Neural cell (in vitro differentiated cells): ENCODE results near the gene POLN. TPM values are rescaled to one million over a fixed set of nuclear protein-coding genes. Genes with fewer than 3 reads are reported as not detected.

Experiments used
- H2AFZ ChIP-seq: fragments of 200-600, 300-800 bp; sonication (generic), shearing (Covaris generic); 2 replicates; pipeline ENCODE4 v1.6.0; 2014; ENCODE audit warnings: low read depth, mild to moderate bottlenecking, antibody characterized with exemption, low read length, moderate library complexity
- H3F3A ChIP-seq: fragments of 200-600 bp; shearing (Covaris generic); 2 replicates; pipeline ENCODE4 v1.6.1; 2016; ENCODE audit warnings: mild to moderate bottlenecking, moderate library complexity, mixed read lengths, antibody characterized with exemption, low read length; ENCODE audit not compliant: insufficient read depth, poor library complexity, severe bottlenecking
- H3K27ac ChIP-seq: fragments of 200-600, 300-800 bp; sonication (generic), shearing (Covaris generic); 2 replicates; pipeline ENCODE4 v1.5.1; 2014; ENCODE audit warnings: mild to moderate bottlenecking, low read length, moderate library complexity
- H3K27me3 ChIP-seq: fragments of 300-800, 200-600 bp; sonication (generic), shearing (Covaris generic); 2 replicates; pipeline ENCODE4 v1.6.0; 2014; ENCODE audit warnings: mild to moderate bottlenecking, low read depth, low read length, moderate library complexity; ENCODE audit not compliant: insufficient read depth
- H3K36me3 ChIP-seq: fragments of 300-800, 200-600 bp; sonication (generic), shearing (Covaris generic); 2 replicates; pipeline ENCODE4 v1.5.1; 2014; ENCODE audit warnings: mild to moderate bottlenecking, antibody characterized with exemption, low read length, moderate library complexity; ENCODE audit not compliant: insufficient read depth
- H3K4me2 ChIP-seq: fragments of 300-800, 200-600 bp; sonication (generic), shearing (Covaris generic); 2 replicates; pipeline ENCODE4 v1.6.0; 2014; ENCODE audit warnings: mild to moderate bottlenecking, low read length
- H3K4me3 ChIP-seq: fragments of 300-800, 200-600 bp; sonication (generic), shearing (Covaris generic); 2 replicates; pipeline ENCODE4 v1.5.1; 2014; ENCODE audit warnings: mild to moderate bottlenecking, low read length, moderate library complexity
- H3K79me2 ChIP-seq: fragments of 200-600 bp; shearing (Covaris generic); replicated peaks from 2 replicates; pipeline ENCODE4 v1.6.0; 2014; ENCODE audit warnings: mild to moderate bottlenecking, low read length, moderate library complexity; ENCODE audit not compliant: insufficient read depth
- H3K9ac ChIP-seq: fragments of 300-800, 200-600 bp; sonication (generic), shearing (Covaris generic); 2 replicates; pipeline ENCODE4 v1.6.1; 2016; ENCODE audit warnings: mild to moderate bottlenecking, low read length, mixed read lengths
- H3K9me2 ChIP-seq: fragments of 200-600 bp; shearing (Covaris generic); 2 replicates; pipeline ENCODE4 v1.6.1; 2016; ENCODE audit warnings: mild to moderate bottlenecking, low read length, mixed read lengths; ENCODE audit not compliant: insufficient read depth
- H3K9me3 ChIP-seq: fragments of 200-600, 300-800 bp; sonication (generic), shearing (Covaris generic); 2 replicates; pipeline ENCODE4 v1.6.1; 2016; ENCODE audit warnings: mild to moderate bottlenecking, mixed run types, low read length, moderate library complexity, mixed read lengths
- H4K20me1 ChIP-seq: fragments of 200-600 bp; shearing (Covaris generic); 2 replicates; pipeline ENCODE4 v1.6.1; 2016; ENCODE audit warnings: mild to moderate bottlenecking, mixed run types; ENCODE audit not compliant: insufficient read depth
- CTCF ChIP-seq: fragments of 450-650 bp; IDR thresholded peaks from 2 replicates; pipeline ENCODE4 v1.5.1; 2014; ENCODE audit warnings: antibody characterized with exemption, mild to moderate bottlenecking, moderate library complexity; ENCODE audit not compliant: poor library complexity, severe bottlenecking
- EP300 ChIP-seq: fragments of 450-650 bp; conservative IDR thresholded peaks from 2 replicates; pipeline ENCODE4 v1.6.1; 2014; ENCODE audit warnings: antibody characterized with exemption, mild to moderate bottlenecking, moderate library complexity; ENCODE audit not compliant: poor library complexity, severe bottlenecking
- EZH2 ChIP-seq: fragments of 200-600, 300-800 bp; shearing (Covaris generic), sonication (generic); IDR thresholded peaks from 2 replicates; pipeline ENCODE4 v1.6.1; 2014; ENCODE audit warnings: antibody characterized with exemption, low read length, borderline replicate concordance, mild to moderate bottlenecking; ENCODE audit not compliant: insufficient read depth, poor library complexity, severe bottlenecking
- MXI1 ChIP-seq: fragments of 450-650 bp; conservative IDR thresholded peaks from 2 replicates; pipeline ENCODE4 v1.6.1; 2014; ENCODE audit warnings: antibody characterized with exemption, mild to moderate bottlenecking; ENCODE audit not compliant: poor library complexity, severe bottlenecking
- POLR2AphosphoS5 ChIP-seq: IDR thresholded peaks from 2 replicates; pipeline ENCODE4 v1.6.1; 2012
- RAD21 ChIP-seq: fragments of 450-650 bp; conservative IDR thresholded peaks from 2 replicates; pipeline ENCODE4 v1.6.1; 2014; ENCODE audit warnings: antibody characterized with exemption, mild to moderate bottlenecking, moderate library complexity
- SMC3 ChIP-seq: fragments of 450-650 bp; conservative IDR thresholded peaks from 2 replicates; pipeline ENCODE4 v1.6.1; 2014; ENCODE audit warnings: antibody characterized with exemption, mild to moderate bottlenecking, moderate library complexity; ENCODE audit not compliant: poor library complexity
- TAF1 ChIP-seq: IDR thresholded peaks from 2 replicates; pipeline ENCODE4 v1.6.1; 2012; ENCODE audit warnings: low read depth
- polyA plus RNA-seq: library from polyadenylated mRNA; depleted of rRNA; stranded (reverse); fragments of >200 nt; gene quantifications from 2 replicates; pipeline ENCODE4 v1.2.3, GENCODE V29; 2014
- TF ChIP-seq, protein P1 (sequence below): IDR thresholded peaks from 2 replicates; pipeline ENCODE4 v1.6.1; 2012; ENCODE audit warnings: borderline replicate concordance

Gene POLN
- polyA plus RNA-seq, 1 donor from 2014 or later, result 1.1 TPM

DNA sequence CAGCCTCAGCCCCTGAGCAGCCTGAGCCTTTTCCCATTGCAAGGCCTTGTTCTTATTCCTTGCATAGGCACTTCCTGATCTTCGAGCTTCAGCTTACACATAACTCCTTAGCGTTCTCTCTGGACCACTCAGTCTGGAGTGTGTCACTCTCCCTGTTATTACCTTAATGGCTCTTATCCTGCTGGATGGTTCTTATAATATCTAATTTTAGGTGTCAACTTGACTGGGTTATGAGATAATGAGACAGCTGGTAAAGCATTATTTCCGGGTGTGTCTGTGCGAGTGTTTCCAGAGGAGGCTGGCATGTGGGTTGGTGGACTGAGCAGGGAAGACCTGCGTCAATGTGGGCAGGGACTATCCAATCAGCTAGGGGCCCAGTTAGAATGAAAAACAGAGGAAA lies 75.7 kb downstream of the POLN start:
- H3K36me3 ChIP-seq, result no peaks in the 10 kb centered on the region
- H2AFZ ChIP-seq, result no peak overlapping the region
- H3K27me3 ChIP-seq, result no peaks in the 10 kb centered on the region
- H3K9me3 ChIP-seq, result no peaks in the 10 kb centered on the region
- no peaks in the 10 kb centered on the region for H3F3A ChIP-seq
- H3K9ac ChIP-seq, result no peak overlapping the region
- H3K9me2 ChIP-seq, result no peaks in the 10 kb centered on the region
- H4K20me1 ChIP-seq, result no peaks in the 10 kb centered on the region
- no peak for TF ChIP-seq MXI1
- TF ChIP-seq EZH2, result no peak
- no peak for TF ChIP-seq CTCF
- no peak for TF ChIP-seq RAD21
- TF ChIP-seq, protein P1, sequence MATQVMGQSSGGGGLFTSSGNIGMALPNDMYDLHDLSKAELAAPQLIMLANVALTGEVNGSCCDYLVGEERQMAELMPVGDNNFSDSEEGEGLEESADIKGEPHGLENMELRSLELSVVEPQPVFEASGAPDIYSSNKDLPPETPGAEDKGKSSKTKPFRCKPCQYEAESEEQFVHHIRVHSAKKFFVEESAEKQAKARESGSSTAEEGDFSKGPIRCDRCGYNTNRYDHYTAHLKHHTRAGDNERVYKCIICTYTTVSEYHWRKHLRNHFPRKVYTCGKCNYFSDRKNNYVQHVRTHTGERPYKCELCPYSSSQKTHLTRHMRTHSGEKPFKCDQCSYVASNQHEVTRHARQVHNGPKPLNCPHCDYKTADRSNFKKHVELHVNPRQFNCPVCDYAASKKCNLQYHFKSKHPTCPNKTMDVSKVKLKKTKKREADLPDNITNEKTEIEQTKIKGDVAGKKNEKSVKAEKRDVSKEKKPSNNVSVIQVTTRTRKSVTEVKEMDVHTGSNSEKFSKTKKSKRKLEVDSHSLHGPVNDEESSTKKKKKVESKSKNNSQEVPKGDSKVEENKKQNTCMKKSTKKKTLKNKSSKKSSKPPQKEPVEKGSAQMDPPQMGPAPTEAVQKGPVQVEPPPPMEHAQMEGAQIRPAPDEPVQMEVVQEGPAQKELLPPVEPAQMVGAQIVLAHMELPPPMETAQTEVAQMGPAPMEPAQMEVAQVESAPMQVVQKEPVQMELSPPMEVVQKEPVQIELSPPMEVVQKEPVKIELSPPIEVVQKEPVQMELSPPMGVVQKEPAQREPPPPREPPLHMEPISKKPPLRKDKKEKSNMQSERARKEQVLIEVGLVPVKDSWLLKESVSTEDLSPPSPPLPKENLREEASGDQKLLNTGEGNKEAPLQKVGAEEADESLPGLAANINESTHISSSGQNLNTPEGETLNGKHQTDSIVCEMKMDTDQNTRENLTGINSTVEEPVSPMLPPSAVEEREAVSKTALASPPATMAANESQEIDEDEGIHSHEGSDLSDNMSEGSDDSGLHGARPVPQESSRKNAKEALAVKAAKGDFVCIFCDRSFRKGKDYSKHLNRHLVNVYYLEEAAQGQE, result peak; percentile 38
- no peak for TF ChIP-seq SMC3
- peak; percentile 61 for TF ChIP-seq POLR2AphosphoS5
- TF ChIP-seq TAF1, result no peak
- TF ChIP-seq EP300, result no peak
- H3K27ac ChIP-seq, result peak overlapping the region; percentile 24
- no peak overlapping the region for H3K4me3 ChIP-seq
- H3K4me2 ChIP-seq, result no peak overlapping the region
- no peaks in the 10 kb centered on the region for H3K79me2 ChIP-seq

DNA sequence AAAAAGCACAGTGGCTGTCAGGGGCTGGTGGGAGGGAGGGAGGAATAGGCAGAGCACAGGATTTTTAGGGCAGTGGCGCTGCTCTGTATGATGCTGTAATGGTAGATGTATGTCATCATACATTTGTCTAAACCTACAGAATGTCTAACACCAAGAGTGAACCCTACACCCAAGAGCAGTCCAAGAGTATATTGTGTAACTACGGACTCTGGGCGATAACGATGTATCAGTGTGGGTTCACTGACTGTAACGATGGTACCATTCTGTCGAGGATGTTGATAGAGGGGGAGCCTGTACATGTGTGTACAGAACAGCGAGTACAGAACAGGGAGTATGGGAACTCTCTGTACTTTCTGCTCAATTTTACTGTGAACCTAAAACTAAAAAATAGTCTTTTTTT lies 76.5 kb downstream of the POLN start:
- Histone ChIP-seq H3K4me3 (no peak overlapping the region), H3K9me2 (no peaks in the 10 kb centered on the region), H3K36me3 (no peaks in the 10 kb centered on the region), H3K27me3 (no peaks in the 10 kb centered on the region), H3K4me2 (no peak overlapping the region), H3K79me2 (no peaks in the 10 kb centered on the region), H2AFZ (no peak overlapping the region), H3K27ac (no peak overlapping the region), H3F3A (no peaks in the 10 kb centered on the region), H3K9ac (no peak overlapping the region), H3K9me3 (no peaks in the 10 kb centered on the region), H4K20me1 (no peaks in the 10 kb centered on the region)
- TF ChIP-seq EZH2 (no peak), TAF1 (no peak)
- TF ChIP-seq, protein P1, result no peak
